CD4-positive, alpha-beta T cell treated with Interleukin-15 for 1 hour (primary cell): ENCODE measurements around the gene RACGAP1.
A peak's percentile ranks its signal among the peaks of the same experiment; 100 is the strongest.

Experiments
- DNase-seq: peaks from one replicate; pipeline ENCODE4 v3.0.0-alpha.2; 2020

Gene RACGAP1

DNA sequence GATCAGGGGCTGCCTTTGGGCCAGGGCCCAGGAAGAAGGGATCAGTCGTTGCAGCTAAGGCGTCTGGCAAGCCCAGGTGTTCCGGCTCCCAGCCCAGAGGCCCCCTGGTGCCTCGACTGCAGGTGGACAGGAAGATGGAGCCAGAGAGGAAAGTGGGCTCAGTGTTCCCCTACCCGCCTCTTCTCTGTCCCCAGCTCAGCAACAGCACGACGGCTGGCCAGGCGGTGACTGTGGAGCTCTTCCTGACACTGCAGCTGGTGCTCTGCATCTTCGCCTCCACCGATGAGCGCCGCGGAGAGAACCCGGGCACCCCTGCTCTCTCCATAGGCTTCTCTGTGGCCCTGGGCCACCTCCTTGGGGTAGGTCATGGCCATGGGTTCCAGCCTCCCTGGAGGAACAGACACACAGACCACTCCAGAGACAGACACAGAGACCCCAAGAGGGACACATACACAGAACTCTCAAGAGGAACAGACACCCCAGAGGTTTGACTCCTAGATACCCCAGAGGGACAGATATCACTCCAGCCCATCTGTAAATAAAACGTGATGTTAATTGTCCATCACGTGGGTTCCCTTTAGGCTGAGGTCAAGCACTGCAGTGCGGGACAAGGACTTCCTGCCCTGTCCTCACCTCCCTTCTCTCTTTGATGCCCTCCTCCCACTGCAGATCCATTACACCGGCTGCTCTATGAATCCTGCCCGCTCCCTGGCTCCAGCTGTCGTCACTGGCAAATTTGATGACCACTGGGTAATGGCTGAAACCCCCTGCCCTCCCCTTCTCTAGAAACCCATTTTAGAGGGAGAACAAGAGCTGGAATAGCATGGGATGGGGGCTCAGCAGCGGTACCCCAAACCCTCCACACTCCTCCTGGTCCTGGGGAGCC lies 71.1 kb downstream of the RACGAP1 start:
- no peak for DNase-seq

DNA sequence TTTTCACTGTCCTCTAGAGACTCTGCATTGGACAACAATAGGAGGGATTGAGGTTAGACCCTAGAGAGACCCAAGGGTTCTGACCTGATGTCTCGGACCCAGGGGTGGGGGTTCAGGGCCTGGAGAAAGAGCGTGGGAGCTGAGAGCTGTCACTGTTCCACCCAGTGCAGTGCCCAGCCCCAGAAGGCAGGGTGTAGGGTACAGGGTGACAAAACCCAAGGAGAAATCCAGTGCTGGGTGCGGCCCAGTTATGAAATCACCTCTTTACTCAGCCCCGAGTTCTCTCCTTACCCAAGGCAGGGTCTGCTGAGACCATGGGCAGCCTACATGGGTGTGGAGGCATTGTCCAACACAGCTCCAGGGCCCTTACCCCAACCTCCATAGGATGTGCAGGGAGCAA lies 72.1 kb downstream of the RACGAP1 start:
- DNase-seq, result no peak

DNA sequence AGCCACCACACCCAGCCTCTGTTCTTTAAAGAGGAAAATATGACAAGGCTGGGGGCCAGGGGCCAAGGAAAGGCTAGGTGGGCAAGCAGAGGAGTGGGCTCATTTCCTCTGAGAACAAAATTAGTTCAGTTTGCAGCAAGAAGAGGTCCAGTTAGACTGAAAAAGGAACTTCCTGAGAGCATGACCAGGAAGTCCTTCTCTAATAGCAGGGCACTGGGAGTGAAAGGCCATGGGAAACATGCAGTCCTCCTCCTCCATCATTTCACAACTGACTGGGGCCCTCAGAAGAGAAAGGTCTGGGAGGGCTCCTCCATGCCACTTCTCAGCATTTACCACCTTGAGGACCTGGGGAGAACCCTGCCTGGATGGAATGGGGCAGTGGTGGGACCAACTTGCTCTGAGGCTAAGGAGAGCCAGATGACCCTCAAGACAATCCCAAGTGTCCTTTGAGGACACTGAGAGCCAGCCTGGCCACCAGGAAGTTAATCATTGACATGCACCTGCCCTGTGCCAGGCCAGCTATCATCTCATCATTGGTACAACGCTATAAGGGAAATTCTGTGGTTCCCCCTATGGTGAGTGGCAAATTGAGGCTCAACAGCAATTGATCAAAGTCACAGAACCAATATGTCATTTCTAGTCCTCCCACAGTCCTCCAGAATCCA lies 72.8 kb downstream of the RACGAP1 start:
- DNase-seq, result no peak

DNA sequence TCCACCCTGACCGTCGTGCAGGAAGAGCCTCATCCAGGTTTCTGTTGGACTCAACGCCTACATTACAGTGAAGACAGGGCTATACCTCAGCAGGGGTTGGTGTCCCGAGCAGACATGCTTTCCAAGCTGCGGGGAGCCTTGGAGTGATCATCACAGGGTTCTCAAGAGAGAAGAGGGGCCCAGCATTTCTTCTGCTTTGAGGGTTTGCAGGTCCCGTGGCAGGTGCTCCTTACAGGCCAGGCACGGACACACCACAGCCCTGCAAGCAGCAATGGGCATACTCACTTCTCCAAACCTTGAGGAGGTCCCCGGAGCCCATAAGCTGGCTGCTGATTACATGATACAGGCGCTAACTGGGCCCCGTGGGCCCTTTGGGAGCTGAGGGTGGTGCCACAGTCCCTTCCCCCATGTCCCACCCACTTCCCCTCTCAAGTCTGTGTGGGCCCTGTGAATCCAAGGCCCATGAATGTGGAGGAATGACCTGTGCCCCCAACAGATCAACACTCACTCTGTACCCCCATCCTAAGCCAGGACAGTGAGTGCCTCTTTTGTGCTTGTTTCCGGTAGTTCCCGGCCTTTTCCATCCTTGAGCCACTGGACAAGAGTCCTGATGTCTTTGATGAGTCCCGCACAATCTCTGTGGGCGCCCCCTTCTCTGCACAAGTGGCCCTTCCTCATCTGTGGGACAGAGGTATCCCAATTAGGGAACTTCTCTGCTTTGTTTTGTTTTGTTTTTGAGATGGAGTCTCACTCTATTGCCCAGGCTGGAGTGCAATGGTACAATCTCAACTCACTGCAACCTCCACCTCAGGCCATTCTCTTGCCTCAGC lies 73.7 kb downstream of the RACGAP1 start:
- no peak for DNase-seq

DNA sequence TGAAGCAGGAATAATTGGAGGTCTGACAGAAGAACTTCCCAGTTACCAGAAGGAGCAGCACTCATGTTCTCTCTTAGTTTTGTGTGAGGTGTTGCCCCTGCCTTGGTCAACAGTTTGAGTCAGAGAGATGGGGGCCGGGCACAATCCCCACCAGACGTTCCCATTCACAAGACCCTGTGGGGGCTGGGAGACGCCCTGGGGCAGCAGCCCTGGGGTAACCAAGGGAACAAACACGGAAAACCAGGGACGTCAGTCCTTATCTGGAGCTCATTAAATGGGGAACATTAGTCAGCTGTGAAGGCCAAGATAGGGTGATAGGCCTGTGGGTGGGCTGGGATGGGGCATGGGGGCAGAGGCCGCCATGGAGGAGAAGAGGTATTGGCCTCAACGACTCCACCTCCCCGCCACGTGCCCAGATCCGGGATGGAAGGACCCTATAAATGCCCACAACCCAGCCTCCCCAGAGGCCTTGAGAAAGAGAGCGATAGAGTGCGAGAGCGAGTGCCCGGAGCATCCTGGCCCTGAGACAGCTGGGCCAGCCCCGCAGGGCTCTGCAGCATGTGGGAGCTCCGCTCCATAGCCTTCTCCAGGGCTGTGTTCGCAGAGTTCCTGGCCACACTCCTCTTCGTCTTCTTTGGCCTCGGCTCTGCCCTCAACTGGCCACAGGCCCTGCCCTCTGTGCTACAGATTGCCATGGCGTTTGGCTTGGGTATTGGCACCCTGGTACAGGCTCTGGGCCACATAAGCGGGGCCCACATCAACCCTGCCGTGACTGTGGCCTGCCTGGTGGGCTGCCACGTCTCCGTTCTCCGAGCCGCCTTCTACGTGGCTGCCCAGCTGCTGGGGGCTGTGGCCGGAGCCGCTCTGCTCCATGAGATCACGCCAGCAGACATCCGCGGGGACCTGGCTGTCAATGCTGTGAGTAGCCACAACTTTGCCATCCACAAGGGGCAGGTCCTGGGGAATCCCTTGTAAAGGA lies 74.7 kb downstream of the RACGAP1 start, which contains the start of gene AQP2:
AQP2 (plus strand) TSS at position 465 of the 979 bp plus-strand sequence; CDS start at position 559, 94 bp downstream.
- no peak for DNase-seq

DNA sequence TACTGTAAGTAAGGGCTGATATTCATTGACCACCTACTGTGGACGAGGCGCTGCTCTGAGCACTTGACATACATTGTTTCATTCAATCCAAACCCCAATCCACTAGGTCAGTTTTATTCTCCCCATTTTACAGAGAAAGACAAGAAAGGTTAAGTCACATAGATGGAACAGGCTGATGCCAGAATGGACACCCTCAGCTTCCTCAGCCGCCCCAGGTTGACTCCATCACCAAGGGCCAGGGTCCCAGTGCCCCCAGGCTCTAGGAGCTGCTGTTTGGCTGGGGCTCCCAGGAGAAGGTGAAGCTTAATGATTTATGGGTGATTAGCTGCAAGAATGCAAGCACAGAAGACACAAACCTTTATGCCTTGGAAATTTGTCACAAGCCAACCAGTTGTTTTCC lies 75.4 kb downstream of the RACGAP1 start:
- no peak for DNase-seq

DNA sequence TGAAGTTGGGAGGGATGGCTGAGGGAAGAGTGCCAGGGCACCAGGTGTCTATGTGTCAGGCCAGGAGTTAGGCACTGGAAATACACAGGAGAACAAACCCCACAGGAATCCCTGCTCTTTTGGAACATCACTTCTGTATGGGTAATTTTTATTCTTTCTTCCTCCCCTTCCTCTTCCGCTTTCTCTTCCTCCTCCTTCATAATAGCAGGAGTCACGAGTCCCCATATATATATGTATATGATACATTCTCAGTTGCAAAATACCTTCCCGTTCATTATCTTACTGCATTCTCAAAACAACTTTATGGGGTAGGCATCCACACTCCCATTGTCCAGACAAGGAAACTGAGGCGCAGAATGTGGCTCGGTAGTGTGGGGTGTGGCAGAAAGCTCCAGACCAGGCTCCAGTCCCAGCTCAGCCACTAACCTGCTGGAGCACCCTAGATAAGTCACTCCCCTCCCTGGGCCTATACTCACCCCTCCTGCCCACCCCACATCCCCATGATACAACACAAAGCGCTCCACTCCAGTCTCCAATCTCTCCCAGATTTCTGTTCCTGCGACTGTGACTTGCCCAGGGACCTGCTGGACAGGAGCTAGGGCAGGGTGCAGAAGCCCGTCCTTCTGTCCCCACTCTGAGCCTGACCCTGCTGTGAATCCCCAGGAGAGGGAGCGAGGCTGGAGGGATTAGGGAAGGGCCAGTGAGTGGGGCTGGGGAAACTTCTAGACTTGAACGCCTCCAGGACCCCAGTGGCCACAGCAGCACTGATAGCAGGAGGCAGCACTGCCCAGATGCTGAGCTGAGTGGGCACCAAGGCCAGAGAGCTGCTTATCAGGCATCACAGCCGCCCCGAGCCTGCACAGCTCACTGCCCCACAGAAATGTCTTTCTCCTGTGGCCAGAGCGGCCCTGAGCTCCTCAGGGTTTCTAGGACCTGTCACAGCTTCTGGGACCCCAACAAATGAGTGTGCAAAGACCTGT lies 76.1 kb downstream of the RACGAP1 start:
- no peak for DNase-seq

DNA sequence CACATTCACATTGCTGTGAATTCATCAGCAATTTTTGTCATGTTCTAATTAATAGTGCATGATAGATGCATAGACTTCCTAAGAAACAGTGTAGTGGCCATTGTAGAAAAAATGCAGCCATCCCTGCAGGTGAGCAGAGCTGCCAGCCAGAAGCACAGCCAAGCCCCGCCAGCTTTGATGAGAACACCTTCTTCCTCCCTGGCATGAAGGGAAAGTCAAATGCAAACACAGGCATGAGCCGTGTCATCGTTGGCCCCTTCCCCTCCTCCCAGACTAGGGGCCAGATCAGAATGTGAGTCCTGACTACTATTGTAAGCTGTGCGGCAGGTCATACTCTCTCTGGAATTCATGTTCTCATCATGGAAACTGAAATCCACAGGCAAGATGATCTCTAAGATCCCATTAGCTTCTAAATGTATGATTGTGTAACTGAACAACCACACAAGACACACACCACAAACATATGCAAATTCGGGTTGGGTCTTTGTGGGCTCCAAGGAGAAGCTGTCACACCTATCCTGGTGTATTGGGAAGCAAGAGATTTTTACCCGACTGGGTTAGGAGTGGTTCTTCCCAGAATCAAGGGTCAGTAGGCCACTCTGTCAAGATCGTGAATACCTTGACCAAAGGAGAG lies 77.6 kb downstream of the RACGAP1 start:
- no peak for DNase-seq

DNA sequence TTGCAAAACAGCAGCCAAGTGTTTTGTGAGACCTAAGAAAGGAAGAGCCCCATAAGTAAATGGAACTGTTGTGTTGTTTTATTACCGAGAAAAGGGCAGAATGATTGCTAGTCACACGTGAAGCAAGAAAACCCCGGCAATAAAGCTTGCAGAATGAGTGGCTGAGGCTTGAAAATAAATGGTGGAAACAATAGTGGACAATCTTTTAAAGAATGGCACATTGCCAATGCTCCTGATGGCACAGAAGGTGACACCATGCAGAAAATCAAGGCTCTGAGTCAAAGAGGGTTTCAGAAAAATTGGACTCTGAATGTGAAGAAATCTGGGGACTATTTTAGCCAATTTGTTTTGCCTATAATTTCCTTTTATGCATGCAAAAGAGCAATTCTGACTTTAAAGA lies 78.8 kb downstream of the RACGAP1 start:
- DNase-seq, result no peak

DNA sequence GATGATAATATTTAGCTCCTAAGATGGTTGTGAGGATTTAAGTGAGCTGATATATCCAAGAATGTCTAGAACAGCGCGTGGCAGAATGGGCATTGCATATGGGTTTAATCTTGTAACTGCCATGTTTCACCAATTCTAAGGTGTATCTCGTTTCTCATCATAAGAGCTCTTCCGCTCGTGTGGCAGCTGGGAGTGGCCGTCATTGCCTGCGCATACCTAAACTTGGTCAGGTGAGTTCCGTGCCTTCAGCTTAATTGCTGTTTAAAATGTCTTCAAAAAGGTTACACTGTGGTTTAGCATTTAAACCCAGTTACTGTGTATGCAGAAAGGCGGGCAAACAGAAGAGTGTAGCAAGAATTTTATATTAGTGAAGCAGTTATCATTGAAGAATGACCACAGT lies 79.2 kb downstream of the RACGAP1 start:
- DNase-seq, result no peak

DNA sequence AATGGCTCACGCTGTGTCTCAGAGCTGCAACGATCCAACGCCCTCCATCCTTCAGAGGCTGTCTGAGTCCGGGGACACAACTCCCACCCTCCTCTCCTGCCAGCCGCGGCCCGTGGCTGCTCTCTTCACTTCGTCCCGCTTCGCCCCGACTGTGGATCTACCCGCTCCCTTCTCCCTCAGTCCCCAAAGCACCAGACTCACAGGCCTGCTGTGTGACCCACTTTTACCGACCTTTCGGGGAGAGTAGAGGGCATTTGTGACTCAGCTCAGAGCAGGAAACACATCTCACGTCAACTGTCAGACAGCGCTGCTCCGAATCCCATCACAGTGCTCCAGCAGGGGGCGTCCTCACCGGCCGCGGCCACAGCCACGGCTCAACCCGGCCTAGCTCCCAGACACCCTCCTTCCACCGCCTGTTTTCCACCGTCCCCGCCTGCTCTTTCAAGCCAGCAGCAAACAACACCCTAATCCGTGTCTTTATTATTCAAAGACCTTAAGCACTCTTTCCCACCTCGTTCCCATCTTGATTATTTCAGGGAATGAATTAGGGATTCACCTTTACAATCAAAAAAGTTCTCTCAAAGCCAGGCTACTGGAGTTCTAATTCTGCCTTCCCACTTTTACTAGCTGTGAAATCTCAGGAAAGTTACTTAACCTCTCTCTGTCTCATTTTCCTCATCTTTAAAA lies 79.8 kb downstream of the RACGAP1 start:
- peak; percentile 75 for DNase-seq

DNA sequence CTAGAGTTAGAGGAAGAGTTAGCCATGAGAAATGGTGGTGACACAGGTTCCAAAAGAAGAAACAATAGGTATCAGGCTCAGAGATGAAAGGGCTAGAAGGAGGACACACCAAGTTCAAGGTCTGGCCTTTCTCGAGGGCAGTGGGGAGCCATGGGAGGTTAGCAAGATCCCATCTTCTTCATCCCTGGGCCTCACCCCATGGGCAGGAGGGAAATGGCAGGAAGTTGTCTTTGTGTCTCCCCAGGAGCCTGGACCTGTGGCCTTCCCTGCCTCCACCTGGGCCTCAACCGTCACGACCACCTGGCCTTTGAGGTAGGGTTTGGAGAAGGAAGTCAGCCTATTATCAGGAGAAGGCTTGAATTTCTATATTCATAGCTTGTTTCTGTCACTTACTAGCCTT lies 80.6 kb downstream of the RACGAP1 start:
- peak; percentile 15 for DNase-seq

DNA sequence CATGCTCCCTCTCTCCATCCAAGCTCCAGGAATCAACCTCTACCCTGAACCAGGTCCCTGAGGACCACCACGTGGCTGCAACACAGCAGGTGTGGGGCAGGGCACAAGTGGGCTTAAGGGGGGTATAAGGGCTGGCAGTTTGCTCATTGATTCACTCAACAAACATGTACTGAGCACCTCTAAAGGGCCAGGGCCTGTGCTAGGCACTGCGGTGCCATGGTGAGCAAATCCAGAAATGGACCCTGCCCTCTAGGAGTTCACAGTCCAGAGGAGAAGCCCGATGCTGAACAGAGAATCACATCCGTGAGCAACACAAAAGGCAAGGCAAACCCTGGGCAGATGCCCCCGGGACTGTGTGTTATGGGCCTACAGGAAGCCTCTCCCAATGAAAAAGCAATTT lies 81.2 kb downstream of the RACGAP1 start:
- DNase-seq, result peak; percentile 11

DNA sequence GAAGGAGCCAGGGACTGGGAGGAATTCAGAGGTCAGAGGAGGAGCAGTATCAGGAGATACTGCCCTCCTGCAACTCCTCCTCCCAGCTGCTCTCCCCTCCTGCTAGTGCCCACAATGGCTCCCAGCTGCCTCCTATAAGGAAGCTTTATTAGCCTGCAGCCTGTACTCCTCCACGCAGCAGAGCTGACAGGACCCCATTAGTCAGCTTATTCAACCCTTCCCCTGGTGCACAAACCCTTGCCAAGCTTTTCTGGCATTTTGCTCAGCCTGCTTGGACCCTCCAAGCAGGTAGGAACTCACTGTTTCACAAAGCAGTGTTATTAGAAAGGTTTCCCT lies 81.7 kb downstream of the RACGAP1 start:
- DNase-seq, result no peak

DNA sequence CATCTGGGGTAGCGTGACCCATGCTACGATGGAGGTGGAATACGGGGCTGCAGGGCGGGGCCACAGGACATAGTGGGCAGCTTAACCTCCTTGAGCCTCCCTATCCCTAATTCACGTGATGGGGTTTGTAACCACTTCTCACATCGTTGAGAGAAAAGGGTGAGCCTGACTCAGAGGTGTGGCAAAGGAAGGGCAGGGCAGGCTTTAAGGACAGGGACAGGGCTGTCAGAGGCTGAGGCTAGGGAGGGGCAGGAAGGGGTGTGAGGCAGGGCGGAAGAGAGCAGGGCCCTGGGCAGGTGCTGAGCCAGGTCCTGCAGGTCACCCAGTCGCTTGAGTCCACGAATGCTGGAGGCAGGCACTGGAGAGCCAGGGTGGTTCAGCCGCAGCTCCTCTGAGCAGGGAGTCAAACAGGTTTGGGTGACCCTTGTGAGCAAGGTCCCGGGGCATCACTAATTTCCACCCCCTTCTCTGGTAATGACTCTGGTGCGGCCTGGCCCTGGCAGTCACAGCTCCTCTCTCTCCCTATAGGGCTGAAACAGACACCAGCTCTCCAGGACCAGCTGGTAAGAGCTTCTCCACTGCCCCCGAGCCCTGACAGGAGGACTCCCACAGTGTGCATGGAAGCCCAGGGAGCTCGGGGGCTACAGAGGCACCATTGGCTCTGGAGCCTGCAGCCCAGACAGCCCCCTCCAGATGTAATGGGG lies 82.2 kb downstream of the RACGAP1 start:
- no peak for DNase-seq

DNA sequence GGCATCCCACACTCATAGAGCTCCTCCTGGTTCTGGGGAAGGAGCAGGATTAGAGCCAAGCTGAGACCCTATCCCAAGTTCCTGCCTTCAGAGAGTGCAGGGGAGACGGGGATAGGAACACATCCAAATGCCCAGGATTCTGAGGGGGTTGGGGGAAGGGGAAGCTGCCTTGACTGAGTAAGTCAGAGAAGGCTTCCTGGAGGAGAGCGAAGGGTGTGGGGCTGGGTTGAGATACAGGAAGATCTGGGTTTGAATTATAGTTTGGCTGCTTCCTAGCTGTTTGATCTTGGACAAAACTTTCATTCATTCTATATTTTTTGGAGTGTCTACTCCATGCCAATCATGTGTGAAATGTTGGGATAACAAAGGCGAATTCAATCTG lies 82.8 kb downstream of the RACGAP1 start:
- DNase-seq, result no peak

DNA sequence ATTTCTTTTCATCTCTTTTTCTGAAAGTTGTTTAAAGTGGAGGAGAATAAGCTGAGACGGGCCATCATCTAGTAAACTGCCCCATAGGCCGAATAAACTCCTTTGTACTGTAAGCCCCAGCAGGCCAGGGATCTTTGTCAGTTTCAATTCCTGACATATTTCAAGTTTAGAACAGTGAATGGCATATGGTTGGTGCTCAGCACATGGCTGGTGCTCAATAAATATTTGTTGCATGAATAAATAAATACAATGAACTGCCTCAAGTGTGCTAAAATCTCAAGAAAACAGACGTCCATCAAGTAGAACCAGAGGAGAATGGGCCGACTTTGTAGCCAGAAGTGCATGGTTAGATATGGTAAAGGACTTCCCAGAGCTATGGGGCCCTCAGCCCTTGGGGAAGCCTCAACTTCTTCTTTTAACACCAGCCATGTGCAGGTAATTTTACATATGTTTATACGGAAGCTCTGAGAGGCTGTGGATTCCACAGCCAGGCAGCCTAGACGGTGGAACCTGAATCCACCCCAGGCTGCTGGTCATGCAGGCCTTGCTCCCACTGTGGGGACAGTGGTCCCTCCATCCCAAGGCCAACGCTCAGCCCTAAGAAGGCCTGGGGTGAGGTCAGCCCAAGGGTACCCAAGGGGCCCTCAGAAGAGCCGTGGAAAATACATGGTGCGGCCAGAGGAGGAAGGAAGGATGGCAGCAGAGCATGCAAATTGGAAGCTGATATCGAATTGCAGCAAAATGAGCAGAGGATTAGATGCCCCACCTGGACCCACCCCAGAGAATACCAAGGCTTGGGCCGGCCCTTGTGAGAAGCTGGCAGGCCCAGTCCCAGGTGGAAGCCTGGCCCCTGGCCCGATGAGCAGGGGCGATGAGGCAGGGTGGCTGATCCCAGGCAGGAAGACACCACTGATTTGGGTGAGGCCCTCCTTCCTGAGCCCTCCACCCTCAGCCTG lies 83.5 kb downstream of the RACGAP1 start:
- peak; percentile 11 for DNase-seq

DNA sequence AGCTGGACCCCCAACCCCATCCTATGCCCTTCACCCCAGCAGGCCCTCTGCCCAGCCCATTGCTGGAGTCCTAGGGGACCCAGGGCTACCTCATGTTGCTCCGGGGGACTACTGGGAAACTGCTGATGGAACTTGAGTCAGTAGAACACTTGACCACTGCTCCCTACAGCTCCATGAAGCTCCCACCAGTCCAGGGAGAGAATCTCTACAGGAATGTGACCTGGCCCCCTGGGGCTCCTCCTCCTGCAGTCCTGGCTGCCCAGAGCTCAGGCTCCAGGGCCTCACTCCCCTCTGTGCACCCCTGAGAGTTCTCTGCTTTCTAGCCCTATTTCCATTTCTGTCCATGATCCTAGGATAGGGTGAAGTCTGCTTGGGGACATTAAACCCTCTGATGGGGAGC lies 85.6 kb downstream of the RACGAP1 start:
- no peak for DNase-seq
